H1 (cell line): Measurements from ENCODE around the gene ALPK3. TPM values are rescaled to one million over a fixed set of nuclear protein-coding genes. Genes with fewer than 3 reads are reported as not detected.
A peak's percentile ranks its signal among the peaks of the same experiment; 100 is the strongest.

Source experiments
- CTCF ChIA-PET: fragments of 300-600 bp; sonication (Branson Sonifier 250); formaldehyde crosslinking; loops from one replicate; lab custom pipeline; 2021; ENCODE audit not compliant: partially characterized antibody; lab: Charles Lee
- POLR2A ChIA-PET: fragments of 300-600 bp; sonication (Branson Sonifier 250); formaldehyde crosslinking; loops from one replicate; lab custom pipeline; 2021; ENCODE audit warnings: inconsistent platforms; ENCODE audit not compliant: partially characterized antibody; lab: Charles Lee
- DNase-seq, 2 experiments: peaks; one replicate each; pipeline versions ENCODE4 v3.0.0 to v3.0.0-alpha.2; 2010 to 2022; ENCODE audit warnings: low spot score in 2 of 2, low read depth in 1 of 2, mixed read lengths in 1 of 2
- FAIRE-seq: peaks from 2 replicates; lab custom pipeline; 2011; peaks lifted over from hg19 to GRCh38; lab: Jason Lieb, UNC
- H2AFZ ChIP-seq: 2 replicates; pipeline ENCODE4 v1.8.1; 2012; ENCODE audit warnings: low read length, inconsistent platforms
- H2AK5ac ChIP-seq: 2 replicates; pipeline ENCODE4 v1.6.1; 2013; ENCODE audit warnings: low read depth, low read length
- H2BK120ac ChIP-seq: replicated peaks from 2 replicates; pipeline ENCODE3; 2013; ENCODE audit warnings: low read depth, low read length, inconsistent platforms
- H2BK12ac ChIP-seq: 2 replicates; pipeline ENCODE4 v1.6.1; 2013; ENCODE audit warnings: low read depth, low read length
- H2BK15ac ChIP-seq: 2 replicates; pipeline ENCODE4 v1.6.1; 2013; ENCODE audit warnings: low read length
- H2BK20ac ChIP-seq: 2 replicates; pipeline ENCODE4 v1.6.1; 2013; ENCODE audit warnings: low read length
- H2BK5ac ChIP-seq: 2 replicates; pipeline ENCODE4 v1.6.1; 2013; ENCODE audit warnings: low read depth, low read length
- H3K14ac ChIP-seq: 2 replicates; pipeline ENCODE4 v1.6.1; 2013; ENCODE audit warnings: inconsistent platforms; ENCODE audit not compliant: insufficient read length
- H3K18ac ChIP-seq: 2 replicates; pipeline ENCODE4 v1.6.1; 2013; ENCODE audit warnings: low read length; ENCODE audit errors: extremely low read depth
- H3K23ac ChIP-seq: 2 replicates; pipeline ENCODE4 v1.6.1; 2013; ENCODE audit warnings: inconsistent platforms; ENCODE audit not compliant: insufficient read length
- H3K23me2 ChIP-seq: 2 replicates; pipeline ENCODE4 v1.6.1; 2013; ENCODE audit warnings: low read depth, low read length
- H3K27ac ChIP-seq: 2 replicates; pipeline ENCODE4 v1.6.1; 2011; ENCODE audit warnings: low read depth, low read length, inconsistent platforms
- H3K27me3 ChIP-seq, 4 experiments: replicated peaks in 1 of 4; 1 replicate in 1 of 4; 2 replicates in 3 of 4; pipeline versions ENCODE4 v1.6.1 to v1.8.1; 2011 to 2013; ENCODE audit warnings: low read length in 3 of 4, mild to moderate bottlenecking in 3 of 4, inconsistent platforms in 2 of 4, mixed read lengths in 2 of 4, moderate library complexity in 1 of 4; ENCODE audit not compliant: control insufficient read depth in 3 of 4, insufficient read depth in 3 of 4; ENCODE audit errors: extremely low read depth in 1 of 4
- H3K36me3 ChIP-seq, 4 experiments: 2 replicates each; pipeline versions ENCODE4 v1.6.1 to v1.8.1; 2011 to 2013; ENCODE audit warnings: mild to moderate bottlenecking in 4 of 4, low read length in 3 of 4, moderate library complexity in 2 of 4, control low read depth in 1 of 4, inconsistent platforms in 1 of 4; ENCODE audit not compliant: insufficient read depth in 4 of 4, control insufficient read depth in 2 of 4
- H3K4ac ChIP-seq: replicated peaks from 2 replicates; pipeline ENCODE3; 2013; ENCODE audit warnings: low read length, low read depth, mixed read lengths, inconsistent platforms; ENCODE audit not compliant: insufficient read length
- H3K4me1 ChIP-seq, 4 experiments: replicated peaks in 1 of 4; 1 replicate in 1 of 4; 2 replicates in 3 of 4; pipeline versions ENCODE4 v1.6.1 to v1.8.1; 2011 to 2013; ENCODE audit warnings: low read length in 3 of 4, inconsistent platforms in 2 of 4, mixed read lengths in 1 of 4; ENCODE audit not compliant: insufficient read depth in 4 of 4, control insufficient read depth in 3 of 4
- H3K4me2 ChIP-seq, 2 experiments: 2 replicates each; pipeline versions ENCODE4 v1.6.1 to v1.8.1; 2011 to 2013; ENCODE audit warnings: low read depth in 2 of 2, low read length in 2 of 2, control low read depth in 1 of 2, inconsistent platforms in 1 of 2, mild to moderate bottlenecking in 1 of 2; ENCODE audit not compliant: insufficient read depth in 1 of 2
- H3K4me3 ChIP-seq, 4 experiments: fragments of 200-600, 300-600 bp in 1 of 4; sonication (generic), shearing (Covaris generic), sonication (Bioruptor Twin) in 1 of 4; 2 replicates each; pipeline versions ENCODE4 v1.5.1 to v1.8.1; 2011 to 2016; ENCODE audit warnings: low read length in 4 of 4, low read depth in 3 of 4, control low read depth in 2 of 4, inconsistent platforms in 2 of 4, mild to moderate bottlenecking in 2 of 4, mixed read lengths in 1 of 4, moderate library complexity in 1 of 4; ENCODE audit not compliant: insufficient read depth in 2 of 4; ENCODE audit errors: extremely low read depth in 1 of 4
- H3K56ac ChIP-seq: replicated peaks from 2 replicates; pipeline ENCODE3; 2013; ENCODE audit warnings: low read depth, mild to moderate bottlenecking, mixed read lengths, low read length, inconsistent platforms; ENCODE audit not compliant: insufficient read length
- H3K79me1 ChIP-seq: 2 replicates; pipeline ENCODE4 v1.6.1; 2013; ENCODE audit warnings: low read depth, low read length, control low read depth
- H3K79me2 ChIP-seq, 2 experiments: 2 replicates each; pipeline versions ENCODE4 v1.6.1 to v1.8.1; 2012 to 2013; ENCODE audit warnings: low read length in 2 of 2, mild to moderate bottlenecking in 2 of 2, inconsistent platforms in 1 of 2; ENCODE audit not compliant: insufficient read depth in 2 of 2, control insufficient read depth in 1 of 2
- H3K9ac ChIP-seq, 4 experiments: replicated peaks in 1 of 4; 1 replicate in 1 of 4; 2 replicates in 3 of 4; pipeline versions ENCODE4 v1.6.1 to v1.8.1; 2011 to 2013; ENCODE audit warnings: low read depth in 3 of 4, low read length in 3 of 4, control low read depth in 2 of 4, mild to moderate bottlenecking in 2 of 4, moderate library complexity in 2 of 4, inconsistent platforms in 1 of 4; ENCODE audit errors: extremely low read depth in 1 of 4
- H3K9me3 ChIP-seq, 2 experiments: 2 replicates each; pipeline versions ENCODE4 v1.6.1 to v1.8.1; 2012 to 2013; ENCODE audit warnings: mild to moderate bottlenecking in 2 of 2, moderate library complexity in 2 of 2, control low read depth in 1 of 2, inconsistent platforms in 1 of 2, low read depth in 1 of 2, low read length in 1 of 2, mixed read lengths in 1 of 2; ENCODE audit not compliant: insufficient read depth in 2 of 2
- H4K20me1 ChIP-seq, 2 experiments: replicated peaks in 1 of 2; 2 replicates each; pipeline versions ENCODE3 to v1.8.1; 2011 to 2013; ENCODE audit warnings: inconsistent platforms in 2 of 2, low read length in 2 of 2, mild to moderate bottlenecking in 1 of 2; ENCODE audit not compliant: insufficient read depth in 2 of 2, control insufficient read depth in 1 of 2
- H4K5ac ChIP-seq: 2 replicates; pipeline ENCODE4 v1.6.1; 2013; ENCODE audit warnings: low read length, low read depth, mixed read lengths, inconsistent platforms; ENCODE audit not compliant: insufficient read length
- H4K8ac ChIP-seq: 2 replicates; pipeline ENCODE4 v1.8.0; 2013; ENCODE audit warnings: mild to moderate bottlenecking, moderate library complexity, low read length, inconsistent platforms; ENCODE audit not compliant: insufficient read depth; ENCODE audit errors: extremely low read depth
- H4K91ac ChIP-seq: replicated peaks from 2 replicates; pipeline ENCODE3; 2013; ENCODE audit warnings: low read length, mixed read lengths, inconsistent platforms; ENCODE audit not compliant: insufficient read length
- EZH2 ChIP-seq: fragments of 200-600 bp; sonication (generic); IDR thresholded peaks from 2 replicates; pipeline ENCODE4 v1.7.1; 2012; ENCODE audit warnings: low read depth, mild to moderate bottlenecking, moderate library complexity, low read length, inconsistent platforms; ENCODE audit not compliant: severe bottlenecking
- FOSL1 ChIP-seq: IDR thresholded peaks from 2 replicates; pipeline ENCODE4 v1.6.1; 2011; ENCODE audit warnings: mild to moderate bottlenecking, low read depth, low read length, moderate library complexity; ENCODE audit not compliant: insufficient read depth
- GABPA ChIP-seq: IDR thresholded peaks from 2 replicates; pipeline ENCODE4 v1.6.1; 2011; ENCODE audit warnings: mild to moderate bottlenecking, low read length, moderate library complexity, borderline replicate concordance; ENCODE audit not compliant: insufficient read depth
- HDAC6 ChIP-seq: IDR thresholded peaks from one replicate; pipeline ENCODE4 v1.7.1; 2012; ENCODE audit warnings: low read depth, mild to moderate bottlenecking, inconsistent platforms, low read length, moderate library complexity
- MAFK ChIP-seq: IDR thresholded peaks from 2 replicates; pipeline ENCODE4 v1.6.1; 2012; ENCODE audit warnings: low read depth, mild to moderate bottlenecking, improper control_type of control experiment, low read length
- SIX5 ChIP-seq: IDR thresholded peaks from 2 replicates; pipeline ENCODE4 v1.6.1; 2011; ENCODE audit warnings: mild to moderate bottlenecking, low read depth, low read length
- SUZ12 ChIP-seq: fragments of 200-600 bp; sonication (generic); IDR thresholded peaks from 2 replicates; pipeline ENCODE4 v1.6.1; 2012; ENCODE audit warnings: mild to moderate bottlenecking, inconsistent platforms, low read length, moderate library complexity, mixed read lengths
- ZNF274 ChIP-seq: IDR thresholded peaks from 2 replicates; pipeline ENCODE4 v1.7.0; 2012; ENCODE audit warnings: low read length, borderline replicate concordance; ENCODE audit errors: extremely low read depth
- WGBS, 2 experiments: shearing (Covaris generic) in 1 of 2; methylation state at CpG; one replicate each; pipeline versions ENCODE4 v1.1.6 to v1.1.7; 2013 to 2015; ENCODE audit warnings: low lambda C conversion rate in 2 of 2, mixed read lengths in 2 of 2, inconsistent platforms in 1 of 2, low coverage in 1 of 2, missing lambda C conversion rate in 1 of 2; ENCODE audit not compliant: insufficient replicate concordance in 2 of 2, insufficient coverage in 1 of 2, insufficient read length in 1 of 2; ENCODE audit errors: extremely low coverage in 1 of 2, missing lambda C conversion rate in 1 of 2; 5-methylcytosine and 5-hydroxymethylcytosine counted together
- polyA plus RNA-seq, 7 experiments: library from polyadenylated mRNA; depleted of rRNA in 3 of 7; stranded (reverse) in 5 of 7; unstranded in 2 of 7; fragments of >200 nt in 5 of 7; fragments of 200-250 nt in 2 of 7; gene quantifications; 1 replicate in 5 of 7; 2 replicates in 1 of 7; 4 replicates in 1 of 7; pipeline versions ENCODE4 v1.2.1 to v1.2.3, GENCODE V29; 2011 to 2013; ENCODE audit warnings: missing spikeins in 2 of 7, mixed read lengths in 2 of 7
- total RNA-seq: library from RNA; stranded (reverse); fragmentation: NEBNext Ultra II Directional; extraction: Animal tissue kit (Norgen Biotek cat#: 25700); gene quantifications from 2 replicates; pipeline ENCODE4 v1.2.1, GENCODE V29; 2021
- TF ChIP-seq, protein P1 (sequence below), 3 experiments: IDR thresholded peaks; 1 replicate in 2 of 3; 2 replicates in 1 of 3; pipeline versions ENCODE4 v1.5.1 to v1.6.1; 2011; ENCODE audit warnings: low read length in 3 of 3, mild to moderate bottlenecking in 3 of 3, inconsistent platforms in 2 of 3, low read depth in 1 of 3, moderate library complexity in 1 of 3; ENCODE audit not compliant: insufficient read depth in 1 of 3; ENCODE audit errors: control extremely low read depth in 1 of 3

ALPK3 gene
- total and polyA plus RNA-seq, 2 of the 8 experiments (the other 6 are each of a cell fraction or from before 2014, with no cell fraction given): 4.4 to 19.2 TPM

DNA sequence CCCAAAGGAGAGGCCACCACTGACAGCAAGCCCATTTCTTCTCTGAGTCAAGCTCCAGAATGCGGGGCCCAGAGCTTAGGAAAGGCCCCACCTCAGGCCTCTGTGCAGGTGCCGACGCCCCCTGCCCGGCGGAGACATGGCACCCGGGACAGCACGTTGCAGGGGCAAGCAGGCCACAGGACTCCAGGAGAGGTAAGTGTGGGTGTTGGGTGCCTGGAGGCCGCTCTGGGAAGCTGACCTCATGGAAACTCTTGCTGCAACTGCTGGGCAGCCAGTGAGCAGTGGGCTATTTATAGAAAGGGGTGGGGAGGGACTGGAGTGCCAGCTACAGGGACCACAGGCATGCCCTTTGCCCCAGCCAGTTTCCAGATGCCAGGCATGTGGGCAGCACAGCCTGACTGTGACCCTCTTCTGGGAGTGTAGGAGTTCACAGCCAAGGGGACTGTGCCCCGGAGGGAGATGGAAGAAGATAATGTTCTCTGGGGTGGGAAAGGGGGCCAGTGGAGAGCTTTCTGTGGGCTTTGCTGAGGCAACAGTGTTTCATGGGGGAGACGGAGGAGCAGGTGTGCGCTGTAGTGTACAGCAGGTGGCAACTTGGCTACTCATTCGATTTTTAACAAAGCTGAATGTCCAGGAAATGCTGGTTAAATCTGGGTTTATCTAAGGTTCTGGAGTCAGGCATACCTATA, 23.7 kb downstream of the ALPK3 start:
- Histone ChIP-seq H2BK20ac (no peak overlapping the region), H4K20me1 (no peaks in the 10 kb centered on the region), H3K9ac (peak overlapping the region in 1 of 4 experiments; percentile 21; a peak in 1 of 7 replicates), H4K91ac (no peak overlapping the region), H3K9me3 (no peaks in the 10 kb centered on the region), H2BK12ac (no peak overlapping the region), H4K5ac (no peak overlapping the region), H3K4me3 (no peak overlapping the region), H2BK15ac (no peak overlapping the region), H2BK5ac (no peak overlapping the region), H3K4ac (no peak overlapping the region), H2AK5ac (no peak overlapping the region), H3K4me2 (no peak overlapping the region), H3K23ac (no peak overlapping the region), H2BK120ac (no peak overlapping the region), H2AFZ (no peak overlapping the region), H3K18ac (no peak overlapping the region), H3K27ac (no peak overlapping the region), H3K27me3 (no peaks in the 10 kb centered on the region), H3K4me1 (no peaks in the 10 kb centered on the region), H3K14ac (no peak overlapping the region), H3K79me2 (no peaks in the 10 kb centered on the region), H3K23me2 (no peaks in the 10 kb centered on the region), H3K79me1 (no peaks in the 10 kb centered on the region), H3K36me3 (no peaks in the 10 kb centered on the region), H3K56ac (no peak overlapping the region), H4K8ac (0 out of 2 replicates have a peak overlapping the region, but pooled peaks have one; percentile 9)
- DNase-seq (no peak), FAIRE-seq (no peak)
- WGBS, 2 experiments: 98% methylated on average over 12 of the region's 12 CpGs; no CpG with 5 or more reads in 1 of the 2 experiments
- CTCF ChIA-PET: interaction anchor here (0.7 to 6.7 kb wide), 11 partner anchors 10 to 270 kb away, joined by 3 to 89 read pairs (median 3); no protein-coding TSS in a partner anchor
- POLR2A ChIA-PET: interaction anchor here (0.9 to 1.4 kb wide), 5 partner anchors 12 to 23 kb away, joined by 3 to 4 read pairs (median 4); no protein-coding TSS in a partner anchor
- no peak for TF ChIP-seq SIX5
- TF ChIP-seq EZH2: no peak
- no peak for TF ChIP-seq FOSL1
- TF ChIP-seq GABPA: no peak
- no peak for TF ChIP-seq SUZ12
- TF ChIP-seq ZNF274: no peak
- TF ChIP-seq MAFK: no peak
- no peak for TF ChIP-seq HDAC6
- TF ChIP-seq, protein P1, sequence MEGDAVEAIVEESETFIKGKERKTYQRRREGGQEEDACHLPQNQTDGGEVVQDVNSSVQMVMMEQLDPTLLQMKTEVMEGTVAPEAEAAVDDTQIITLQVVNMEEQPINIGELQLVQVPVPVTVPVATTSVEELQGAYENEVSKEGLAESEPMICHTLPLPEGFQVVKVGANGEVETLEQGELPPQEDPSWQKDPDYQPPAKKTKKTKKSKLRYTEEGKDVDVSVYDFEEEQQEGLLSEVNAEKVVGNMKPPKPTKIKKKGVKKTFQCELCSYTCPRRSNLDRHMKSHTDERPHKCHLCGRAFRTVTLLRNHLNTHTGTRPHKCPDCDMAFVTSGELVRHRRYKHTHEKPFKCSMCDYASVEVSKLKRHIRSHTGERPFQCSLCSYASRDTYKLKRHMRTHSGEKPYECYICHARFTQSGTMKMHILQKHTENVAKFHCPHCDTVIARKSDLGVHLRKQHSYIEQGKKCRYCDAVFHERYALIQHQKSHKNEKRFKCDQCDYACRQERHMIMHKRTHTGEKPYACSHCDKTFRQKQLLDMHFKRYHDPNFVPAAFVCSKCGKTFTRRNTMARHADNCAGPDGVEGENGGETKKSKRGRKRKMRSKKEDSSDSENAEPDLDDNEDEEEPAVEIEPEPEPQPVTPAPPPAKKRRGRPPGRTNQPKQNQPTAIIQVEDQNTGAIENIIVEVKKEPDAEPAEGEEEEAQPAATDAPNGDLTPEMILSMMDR (IDR thresholded peaks at IDR 0.05; ENCODE audit: control extremely low read depth in 1 of 3, insufficient read depth in 1 of 3, low read depth in 1 of 3, low read length in 3 of 3): no peak
